ENCODE results near the gene HTR2C.

DNA sequence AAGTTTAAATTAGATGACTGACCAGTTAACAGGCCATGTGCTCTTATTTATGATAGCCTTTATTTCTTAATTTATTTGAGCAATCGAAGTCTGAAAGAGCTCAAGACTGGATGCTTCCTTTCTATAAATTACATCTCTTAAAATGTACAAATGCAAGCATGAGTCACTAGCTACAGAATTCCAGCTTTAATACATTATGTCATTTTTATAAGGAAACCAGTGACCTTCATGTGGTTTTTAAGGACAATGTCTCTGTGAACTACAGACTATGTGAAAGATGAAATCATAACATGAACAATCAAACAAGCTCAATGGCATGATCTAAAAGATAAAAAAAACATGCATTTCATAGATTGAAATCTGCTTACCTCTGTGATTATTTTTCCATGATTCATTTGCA, 15.4 kb downstream of the HTR2C start:
- TF ChIP-seq, protein P1, sequence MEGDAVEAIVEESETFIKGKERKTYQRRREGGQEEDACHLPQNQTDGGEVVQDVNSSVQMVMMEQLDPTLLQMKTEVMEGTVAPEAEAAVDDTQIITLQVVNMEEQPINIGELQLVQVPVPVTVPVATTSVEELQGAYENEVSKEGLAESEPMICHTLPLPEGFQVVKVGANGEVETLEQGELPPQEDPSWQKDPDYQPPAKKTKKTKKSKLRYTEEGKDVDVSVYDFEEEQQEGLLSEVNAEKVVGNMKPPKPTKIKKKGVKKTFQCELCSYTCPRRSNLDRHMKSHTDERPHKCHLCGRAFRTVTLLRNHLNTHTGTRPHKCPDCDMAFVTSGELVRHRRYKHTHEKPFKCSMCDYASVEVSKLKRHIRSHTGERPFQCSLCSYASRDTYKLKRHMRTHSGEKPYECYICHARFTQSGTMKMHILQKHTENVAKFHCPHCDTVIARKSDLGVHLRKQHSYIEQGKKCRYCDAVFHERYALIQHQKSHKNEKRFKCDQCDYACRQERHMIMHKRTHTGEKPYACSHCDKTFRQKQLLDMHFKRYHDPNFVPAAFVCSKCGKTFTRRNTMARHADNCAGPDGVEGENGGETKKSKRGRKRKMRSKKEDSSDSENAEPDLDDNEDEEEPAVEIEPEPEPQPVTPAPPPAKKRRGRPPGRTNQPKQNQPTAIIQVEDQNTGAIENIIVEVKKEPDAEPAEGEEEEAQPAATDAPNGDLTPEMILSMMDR (IDR thresholded peaks at IDR 0.05; ENCODE audit: insufficient read depth, low read depth, low read length), result no peak
- TF ChIP-seq EZH2 (IDR thresholded peaks at IDR 0.05; ENCODE audit: insufficient read depth, low read length), result no peak

Data from astrocyte (in vitro differentiated cells and primary cell).